Subcutaneous abdominal adipose tissue (tissue), 5 donors: ENCODE results near the gene EARS2.
"Not testable (repeated sequence)": the region's sequence is repeated elsewhere in the genome, so short reads cannot be mapped to it uniquely, and the experiment has no call there.

Experiments
- H3K27ac ChIP-seq: one replicate; pipeline ENCODE4 v1.7.0; 2013; ENCODE audit warnings: low read depth, mild to moderate bottlenecking, inconsistent platforms, low read length, moderate library complexity
- H3K27me3 ChIP-seq, 5 donors: one replicate each; pipeline ENCODE4 v1.7.0; 2013; ENCODE audit warnings: low read length in 5 of 5, inconsistent platforms in 1 of 5; ENCODE audit not compliant: control insufficient read depth in 5 of 5, insufficient read depth in 4 of 5
- H3K36me3 ChIP-seq, 5 donors: one replicate each; pipeline ENCODE4 v1.7.0; 2013; ENCODE audit warnings: low read length in 5 of 5; ENCODE audit not compliant: control insufficient read depth in 5 of 5, insufficient read depth in 5 of 5
- H3K4me1 ChIP-seq, 5 donors: one replicate each; pipeline ENCODE4 v1.7.0; 2013; ENCODE audit warnings: low read length in 5 of 5, mild to moderate bottlenecking in 3 of 5, moderate library complexity in 1 of 5; ENCODE audit not compliant: control insufficient read depth in 5 of 5, insufficient read depth in 5 of 5
- H3K4me3 ChIP-seq, 5 donors: one replicate each; pipeline ENCODE4 v1.7.0; 2013; ENCODE audit warnings: low read length in 5 of 5, low read depth in 1 of 5
- H3K9ac ChIP-seq, 5 donors: one replicate each; pipeline ENCODE4 v1.7.0; 2013; ENCODE audit warnings: low read length in 5 of 5, mild to moderate bottlenecking in 4 of 5, moderate library complexity in 3 of 5
- H3K9me3 ChIP-seq, 5 donors: one replicate each; pipeline ENCODE4 v1.7.0; 2013; ENCODE audit warnings: low read length in 5 of 5; ENCODE audit not compliant: control insufficient read depth in 5 of 5
- donor health status: healthy.
- donor health status: healthy.
- donor health status: healthy.
- donor health status: healthy.
- donor health status: healthy.

Gene EARS2

GRCh38 chr16:23519282-23519681, 37.9 kb downstream of the EARS2 start:
- H3K27me3 ChIP-seq = no peaks in the 10 kb centered on the region
- peaks cover 15 to 35% (median 28%) of the 10 kb centered on the region in 5 donors for H3K36me3 ChIP-seq
- no peak overlapping the region for H3K27ac ChIP-seq
- H3K9ac ChIP-seq = no peak overlapping the region
- peaks cover 0 to 6% (median 0%) of the 10 kb centered on the region in 5 donors for H3K4me1 ChIP-seq
- H3K9me3 ChIP-seq = no peaks in the 10 kb centered on the region
- no peak overlapping the region for H3K4me3 ChIP-seq

- Histone ChIP-seq H3K9me3 (no peaks in the 10 kb centered on the region), H3K36me3 (peaks cover 10 to 27% (median 20%) of the 10 kb centered on the region in 5 donors), H3K27me3 (no peaks in the 10 kb centered on the region), H3K27ac (no peak overlapping the region), H3K9ac (no peak overlapping the region), H3K4me3 (no peak overlapping the region), H3K4me1 (peaks cover 0 to 3% (median 0%) of the 10 kb centered on the region in 5 donors)
Observed at GRCh38 chr16:23518435-23518891, 38.7 kb downstream of the EARS2 start.

- peaks cover 0 to 10% (median 1%) of the 10 kb centered on the region in 5 donors for H3K36me3 ChIP-seq
- peak overlapping the region in 1 of 5 donors; percentile 4 for H3K9ac ChIP-seq
- H3K4me3 ChIP-seq = no peak overlapping the region
- H3K9me3 ChIP-seq = no peaks in the 10 kb centered on the region
- H3K27me3 ChIP-seq = no peaks in the 10 kb centered on the region
- no peak overlapping the region for H3K27ac ChIP-seq
- H3K4me1 ChIP-seq = peaks cover 0 to 3% (median 0%) of the 10 kb centered on the region in 5 donors
Observed at GRCh38 chr16:23516366-23517137, 40.6 kb downstream of the EARS2 start.

- Histone ChIP-seq H3K27me3 (no peaks in the 10 kb centered on the region), H3K4me3 (no peak overlapping the region), H3K9ac (no peak overlapping the region), H3K4me1 (peaks cover 0 to 4% (median under 1%) of the 10 kb centered on the region in 5 donors), H3K9me3 (no peaks in the 10 kb centered on the region), H3K36me3 (peaks cover 0 to 10% (median 0%) of the 10 kb centered on the region in 5 donors), H3K27ac (no peak overlapping the region)
Observed at GRCh38 chr16:23515881-23516280, 41.3 kb downstream of the EARS2 start.

GRCh38 chr16:23514381-23515152, 42.6 kb downstream of the EARS2 start:
- Histone ChIP-seq H3K27me3 (no peaks in the 10 kb centered on the region), H3K36me3 (peaks cover 0 to 10% (median 0%) of the 10 kb centered on the region in 5 donors), H3K9ac (no peak overlapping the region), H3K4me1 (peaks cover 0 to 8% (median 7%) of the 10 kb centered on the region in 5 donors), H3K4me3 (no peak overlapping the region), H3K27ac (no peak overlapping the region), H3K9me3 (no peaks in the 10 kb centered on the region)

GRCh38 chr16:23512168-23512695, 44.9 kb downstream of the EARS2 start:
- Histone ChIP-seq H3K27me3 (no peaks in the 10 kb centered on the region), H3K9ac (no peak overlapping the region), H3K4me3 (no peak overlapping the region), H3K4me1 (peaks cover 7 to 25% (median 24%) of the 10 kb centered on the region in 5 donors), H3K27ac (no peak overlapping the region), H3K9me3 (no peaks in the 10 kb centered on the region), H3K36me3 (peaks cover 0 to 6% (median 0%) of the 10 kb centered on the region in 5 donors)

GRCh38 chr16:23511731-23512130, 45.4 kb downstream of the EARS2 start:
- peaks cover 7 to 27% (median 25%) of the 10 kb centered on the region in 5 donors for H3K4me1 ChIP-seq
- H3K9ac ChIP-seq = no peak overlapping the region

GRCh38 chr16:23510915-23511270, 46.3 kb downstream of the EARS2 start:
- Histone ChIP-seq H3K9ac (peak overlapping the region in 1 of 5 donors; percentile 71), H3K4me1 (peaks cover 7 to 33% (median 29%) of the 10 kb centered on the region in 5 donors), H3K4me3 (peak overlapping the region; percentile 71 to 79 (median 78))
- not testable (repeated sequence) for H3K9me3 ChIP-seq, H3K36me3 ChIP-seq, H3K27ac ChIP-seq, H3K27me3 ChIP-seq

More at GRCh38 chr16:23511731-23512130, 45.4 kb downstream of the EARS2 start:
- H3K4me3 ChIP-seq = no peak overlapping the region
- H3K27me3 ChIP-seq = no peaks in the 10 kb centered on the region
- no peaks in the 10 kb centered on the region for H3K9me3 ChIP-seq
- no peak overlapping the region for H3K27ac ChIP-seq
- H3K36me3 ChIP-seq = peaks cover 0 to 6% (median 0%) of the 10 kb centered on the region in 5 donors

- H3K4me3 ChIP-seq = peak within 1 kb of the TSS; percentile 71 to 85 (median 78)
- peak within 1 kb of the TSS; percentile 6 for H3K27ac ChIP-seq
- H3K9me3 ChIP-seq = no peaks in the 10 kb centered on the region
- peak within 1 kb of the TSS; percentile 70 to 87 (median 79) for H3K9ac ChIP-seq
- H3K4me1 ChIP-seq = peaks cover 7 to 38% (median 31%) of the 10 kb centered on the region in 5 donors
- peaks cover 0 to 6% (median 0%) of the 10 kb centered on the region in 5 donors for H3K36me3 ChIP-seq
- H3K27me3 ChIP-seq = no peaks in the 10 kb centered on the region
Observed at GRCh38 chr16:23510164-23510914, 46.8 kb downstream of the EARS2 start, which contains the start of gene GGA2. GGA2 (minus strand) TSS chr16:23510494; CDS start chr16:23510411, 83 bp downstream.
